Measurements from ENCODE around the gene RAB11B. TPM values are rescaled to one million over a fixed set of nuclear protein-coding genes. Genes with fewer than 3 reads are reported as not detected.

Gene RAB11B
- total RNA-seq, 1 donor from 2014 or later: 101 TPM

DNA sequence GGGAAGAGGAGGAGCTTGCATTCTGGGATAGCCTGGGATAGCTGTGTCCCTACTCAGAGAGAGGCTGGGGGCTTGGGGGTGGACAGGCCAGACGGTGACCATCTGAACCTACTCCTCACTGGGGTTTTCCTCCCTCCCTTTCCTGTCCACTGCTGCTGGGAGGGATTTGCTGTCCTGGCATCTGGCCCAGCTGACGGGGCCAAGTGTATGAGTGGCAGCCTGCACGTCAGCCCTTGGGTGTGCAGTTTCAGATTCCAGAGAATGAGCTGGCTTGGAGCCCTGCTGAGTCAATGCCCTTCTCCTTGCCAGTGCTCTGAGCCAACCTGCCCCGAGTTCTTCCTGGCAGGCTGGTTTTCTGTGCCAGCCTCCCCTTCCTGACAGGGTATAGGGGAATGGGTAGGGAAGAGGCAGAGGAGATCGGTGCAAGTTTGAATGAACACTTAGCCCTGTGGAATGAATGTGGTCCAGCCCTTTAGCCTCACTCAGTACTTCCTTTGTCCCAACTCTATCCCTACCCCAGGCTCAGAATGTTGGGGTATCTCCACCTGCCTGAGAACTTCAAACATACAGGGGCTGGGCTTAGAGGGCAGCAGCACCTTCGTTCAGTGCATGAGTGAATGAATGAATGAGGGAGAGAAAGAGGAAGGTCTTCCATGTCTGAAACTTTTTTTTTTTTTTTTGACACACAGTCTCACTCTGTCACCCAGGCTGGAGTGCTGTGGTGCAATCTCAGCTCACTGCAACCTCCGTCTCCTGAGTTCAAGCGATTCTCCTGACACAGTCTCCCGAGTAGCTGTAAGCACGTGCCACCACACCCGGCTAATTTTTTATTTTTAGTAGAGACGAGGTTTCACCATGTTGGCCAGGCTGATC lies 28.0 kb upstream of the RAB11B start:
- TF ChIP-seq, protein P1, sequence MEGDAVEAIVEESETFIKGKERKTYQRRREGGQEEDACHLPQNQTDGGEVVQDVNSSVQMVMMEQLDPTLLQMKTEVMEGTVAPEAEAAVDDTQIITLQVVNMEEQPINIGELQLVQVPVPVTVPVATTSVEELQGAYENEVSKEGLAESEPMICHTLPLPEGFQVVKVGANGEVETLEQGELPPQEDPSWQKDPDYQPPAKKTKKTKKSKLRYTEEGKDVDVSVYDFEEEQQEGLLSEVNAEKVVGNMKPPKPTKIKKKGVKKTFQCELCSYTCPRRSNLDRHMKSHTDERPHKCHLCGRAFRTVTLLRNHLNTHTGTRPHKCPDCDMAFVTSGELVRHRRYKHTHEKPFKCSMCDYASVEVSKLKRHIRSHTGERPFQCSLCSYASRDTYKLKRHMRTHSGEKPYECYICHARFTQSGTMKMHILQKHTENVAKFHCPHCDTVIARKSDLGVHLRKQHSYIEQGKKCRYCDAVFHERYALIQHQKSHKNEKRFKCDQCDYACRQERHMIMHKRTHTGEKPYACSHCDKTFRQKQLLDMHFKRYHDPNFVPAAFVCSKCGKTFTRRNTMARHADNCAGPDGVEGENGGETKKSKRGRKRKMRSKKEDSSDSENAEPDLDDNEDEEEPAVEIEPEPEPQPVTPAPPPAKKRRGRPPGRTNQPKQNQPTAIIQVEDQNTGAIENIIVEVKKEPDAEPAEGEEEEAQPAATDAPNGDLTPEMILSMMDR (IDR thresholded peaks at IDR 0.05): no peak
- intact Hi-C loops (cut with DNase I): no loop called here

DNA sequence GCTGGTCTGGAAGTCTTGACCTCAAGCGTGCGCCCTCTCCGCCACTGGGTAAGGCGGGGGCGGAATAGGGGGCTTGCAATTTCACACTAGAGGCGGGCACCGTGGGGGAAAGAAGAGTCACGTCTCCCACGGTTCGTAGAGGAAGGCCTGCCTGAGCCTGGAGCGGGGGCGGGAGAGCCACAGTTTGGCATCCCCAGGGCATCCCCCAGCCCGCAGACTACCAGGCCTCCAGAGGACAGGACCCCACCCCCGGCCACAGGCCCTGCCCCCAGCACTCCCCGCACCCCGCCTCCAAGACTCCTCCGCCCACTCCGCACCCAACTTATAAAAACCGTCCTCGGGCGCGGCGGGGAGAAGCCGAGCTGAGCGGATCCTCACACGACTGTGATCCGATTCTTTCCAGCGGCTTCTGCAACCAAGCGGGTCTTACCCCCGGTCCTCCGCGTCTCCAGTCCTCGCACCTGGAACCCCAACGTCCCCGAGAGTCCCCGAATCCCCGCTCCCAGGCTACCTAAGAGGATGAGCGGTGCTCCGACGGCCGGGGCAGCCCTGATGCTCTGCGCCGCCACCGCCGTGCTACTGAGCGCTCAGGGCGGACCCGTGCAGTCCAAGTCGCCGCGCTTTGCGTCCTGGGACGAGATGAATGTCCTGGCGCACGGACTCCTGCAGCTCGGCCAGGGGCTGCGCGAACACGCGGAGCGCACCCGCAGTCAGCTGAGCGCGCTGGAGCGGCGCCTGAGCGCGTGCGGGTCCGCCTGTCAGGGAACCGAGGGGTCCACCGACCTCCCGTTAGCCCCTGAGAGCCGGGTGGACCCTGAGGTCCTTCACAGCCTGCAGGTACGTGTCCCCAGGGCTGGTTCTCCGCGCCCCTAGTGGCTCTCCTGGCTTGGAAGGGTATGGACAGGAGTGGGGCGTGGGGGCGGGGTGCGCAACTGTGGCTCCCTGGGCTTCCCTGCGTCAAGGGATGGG lies 26.1 kb upstream of the RAB11B start, which contains the start of gene ANGPTL4:
ANGPTL4 (plus strand) TSS at position 353 of the 969 bp plus-strand sequence; CDS start at position 520, 167 bp downstream.
- DNase-seq (peak; percentile 60), ATAC-seq (peak; percentile 50 to 53)
- TF ChIP-seq, protein P1 (IDR thresholded peaks at IDR 0.05): no peak
- Histone ChIP-seq H3K9me3 (no peaks in the 10 kb centered on the region), H3K4me1 (peaks cover 74% of the 10 kb centered on the region), H3K27me3 (ENCODE audit: low read depth) (peaks cover 6% of the 10 kb centered on the region), H3K27ac (peak within 1 kb of the TSS; percentile 77), H3K4me3 (peak within 1 kb of the TSS; percentile 64), H3K36me3 (peaks cover 2% of the 10 kb centered on the region)
- intact Hi-C loops (cut with DNase I): no loop called here

More for the DNA sequence above, 28.0 kb upstream of the RAB11B start:
- no peaks in the 10 kb centered on the region for H3K36me3 ChIP-seq
- H3K27ac ChIP-seq: peak overlapping the region; percentile 77
- DNase-seq: peak; percentile 93
- H3K4me3 ChIP-seq: no peak overlapping the region
- H3K27me3 ChIP-seq (ENCODE audit: low read depth): peaks cover 6% of the 10 kb centered on the region
- ATAC-seq: peak; percentile 90 to 91
- no peaks in the 10 kb centered on the region for H3K9me3 ChIP-seq
- peaks cover 57% of the 10 kb centered on the region for H3K4me1 ChIP-seq

DNA sequence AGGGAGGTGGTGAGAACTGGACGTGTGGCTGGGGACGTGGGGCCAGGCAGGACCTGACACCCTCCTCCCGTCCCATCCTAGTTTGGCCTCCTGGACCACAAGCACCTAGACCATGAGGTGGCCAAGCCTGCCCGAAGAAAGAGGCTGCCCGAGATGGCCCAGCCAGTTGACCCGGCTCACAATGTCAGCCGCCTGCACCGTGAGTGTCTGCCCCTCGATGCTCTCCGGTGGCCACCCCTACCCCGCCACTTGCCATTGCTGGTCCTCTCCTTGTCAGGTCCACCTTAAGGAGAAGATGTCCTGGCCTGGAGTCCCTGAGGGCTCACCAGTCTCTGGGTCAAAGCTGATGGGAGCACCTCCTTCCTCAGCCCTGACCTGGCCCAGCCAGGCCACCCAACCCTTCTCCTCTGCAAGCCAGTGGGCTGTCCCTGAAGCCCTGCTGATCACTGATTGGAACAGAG lies 24.0 kb upstream of the RAB11B start:
- Histone ChIP-seq H3K27me3 (ENCODE audit: low read depth) (peaks cover 6% of the 10 kb centered on the region), H3K36me3 (peaks cover 10% of the 10 kb centered on the region), H3K27ac (peak overlapping the region; percentile 18), H3K4me1 (peaks cover 72% of the 10 kb centered on the region), H3K9me3 (no peaks in the 10 kb centered on the region), H3K4me3 (no peak overlapping the region)
- intact Hi-C loops (cut with DNase I): no loop called here
- ATAC-seq: no peak
- peak; percentile 36 for DNase-seq
- TF ChIP-seq, protein P1 (IDR thresholded peaks at IDR 0.05): no peak

DNA sequence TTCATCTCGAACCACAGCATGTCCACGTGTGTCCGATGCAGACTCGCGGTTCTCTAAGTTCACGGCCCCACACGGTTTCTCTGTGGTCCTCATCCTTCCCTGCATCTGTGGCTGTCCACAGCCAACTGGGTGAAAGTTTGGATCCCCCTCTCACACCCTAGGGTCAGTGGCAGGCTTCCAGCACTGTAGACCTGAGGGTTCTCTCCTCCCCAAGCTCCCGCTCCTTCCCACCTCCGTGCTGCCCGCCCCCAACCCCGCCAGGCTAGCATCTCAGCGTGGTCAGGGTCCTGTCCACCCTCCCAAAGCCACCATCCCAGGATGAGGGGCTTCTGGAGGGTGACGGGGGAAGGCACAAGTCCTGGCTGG lies 23.2 kb upstream of the RAB11B start:
- H3K36me3 ChIP-seq: peaks cover 14% of the 10 kb centered on the region
- no peak for DNase-seq
- peak overlapping the region; percentile 18 for H3K27ac ChIP-seq
- H3K27me3 ChIP-seq (ENCODE audit: low read depth): peaks cover 6% of the 10 kb centered on the region
- H3K9me3 ChIP-seq: no peaks in the 10 kb centered on the region
- TF ChIP-seq, protein P1 (IDR thresholded peaks at IDR 0.05): no peak
- peaks cover 65% of the 10 kb centered on the region for H3K4me1 ChIP-seq
- intact Hi-C loops (cut with DNase I): no loop called here
- ATAC-seq: no peak
- peak overlapping the region; percentile 33 for H3K4me3 ChIP-seq

DNA sequence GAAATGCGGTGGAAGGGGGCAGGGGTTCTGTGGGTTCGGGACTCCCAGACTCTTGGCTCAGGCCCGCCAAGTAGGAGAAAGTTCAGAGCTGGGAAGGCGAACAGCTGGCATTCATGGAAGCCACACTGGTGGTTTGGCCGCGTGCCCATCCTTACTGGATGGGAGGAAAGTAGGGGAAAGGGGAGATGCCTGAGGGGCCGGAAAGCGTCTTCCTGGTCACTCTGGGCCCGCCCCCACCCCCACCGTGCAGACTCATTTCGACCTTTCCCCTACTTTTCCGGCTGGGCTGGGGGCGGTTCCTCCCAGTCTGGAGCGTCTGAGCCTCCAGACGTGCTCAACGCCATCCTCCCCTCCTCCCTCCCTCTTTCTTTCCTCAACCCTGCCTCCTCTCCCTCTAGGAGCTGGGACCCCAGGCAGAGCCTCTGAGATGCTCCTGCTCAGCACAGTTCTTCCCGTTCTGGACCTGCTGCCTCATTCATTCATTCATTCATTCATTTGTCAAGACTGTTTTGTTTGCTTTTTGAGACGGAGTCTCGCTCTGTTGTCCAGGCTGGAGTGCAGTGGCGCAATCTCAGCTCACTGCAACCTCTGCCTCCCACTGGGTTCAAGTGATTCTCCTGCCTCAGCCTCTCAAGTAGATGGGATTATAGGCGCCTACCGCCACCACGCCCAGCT lies 22.7 kb upstream of the RAB11B start:
- Histone ChIP-seq H3K9me3 (no peaks in the 10 kb centered on the region), H3K4me1 (peaks cover 59% of the 10 kb centered on the region), H3K27ac (peak overlapping the region; percentile 18), H3K36me3 (peaks cover 15% of the 10 kb centered on the region), H3K27me3 (ENCODE audit: low read depth) (peaks cover 6% of the 10 kb centered on the region), H3K4me3 (peak overlapping the region; percentile 33)
- ATAC-seq (peak; percentile 18 to 68), DNase-seq (peak; percentile 81)
- intact Hi-C loops (cut with DNase I): no loop called here
- TF ChIP-seq, protein P1 (IDR thresholded peaks at IDR 0.05): no peak
